OCI-LY3 (cell line): Measurements from ENCODE around the gene PLEKHA8.

Experiments used
- H2AFZ ChIP-seq: fragments of 200-600, 300-600 bp; shearing (Covaris generic); 2 replicates; pipeline ENCODE4 v1.6.0; 2014; ENCODE audit warnings: antibody characterized with exemption, low read depth, low read length
- H3K27ac ChIP-seq: fragments of 200-600, 300-600 bp; sonication (generic); 2 replicates; pipeline ENCODE4 v1.5.1; 2014; ENCODE audit warnings: mild to moderate bottlenecking, low read length, moderate library complexity, mixed read lengths
- H3K27me3 ChIP-seq: fragments of 200-600, 300-600 bp; sonication (generic); 2 replicates; pipeline ENCODE4 v1.6.1; 2014; ENCODE audit warnings: low read depth, low read length, mixed read lengths
- H3K36me3 ChIP-seq: fragments of 200-600, 300-600 bp; sonication (generic); replicated peaks from 2 replicates; pipeline ENCODE3; 2014; ENCODE audit warnings: low read depth, low read length, mixed read lengths
- H3K4me1 ChIP-seq: fragments of 300-600, 200-600 bp; sonication (generic); 2 replicates; pipeline ENCODE4 v1.6.1; 2014; ENCODE audit warnings: low read length, mixed read lengths
- H3K4me2 ChIP-seq: fragments of 200-600, 300-600 bp; sonication (generic); 2 replicates; pipeline ENCODE4 v1.6.1; 2014; ENCODE audit warnings: low read length, mixed read lengths
- H3K4me3 ChIP-seq: fragments of 300-600, 200-600 bp; sonication (generic); 2 replicates; pipeline ENCODE4 v1.5.1; 2014; ENCODE audit warnings: antibody characterized with exemption, mild to moderate bottlenecking, low read length, moderate library complexity
- H3K79me2 ChIP-seq: fragments of 300-600, 200-600 bp; shearing (Covaris generic); 2 replicates; pipeline ENCODE4 v1.6.1; 2014; ENCODE audit warnings: mild to moderate bottlenecking, low read length, mixed read lengths
- H3K9ac ChIP-seq: fragments of 300-600, 200-600 bp; shearing (Covaris generic); 2 replicates; pipeline ENCODE4 v1.6.0; 2014; ENCODE audit warnings: mild to moderate bottlenecking, low read length, moderate library complexity
- H3K9me3 ChIP-seq: fragments of 200-600, 300-600 bp; shearing (Covaris generic); 2 replicates; pipeline ENCODE4 v1.6.1; 2014; ENCODE audit warnings: low read length, mixed read lengths; ENCODE audit not compliant: insufficient read depth
- H4K20me1 ChIP-seq: fragments of 200-600, 300-600 bp; sonication (generic); 2 replicates; pipeline ENCODE4 v1.6.1; 2016; ENCODE audit warnings: low read length, mixed read lengths; ENCODE audit not compliant: insufficient read depth
- EZH2phosphoT487 ChIP-seq: fragments of 200-600 bp; shearing (Covaris generic); IDR thresholded peaks from 2 replicates; pipeline ENCODE4 v1.6.1; 2018; ENCODE audit warnings: antibody characterized with exemption, mixed run types, low read depth
- TF ChIP-seq, protein P1 (sequence below): fragments of 200-600, 300-600 bp; sonication (generic); IDR thresholded peaks from 2 replicates; pipeline ENCODE4 v1.5.1; 2014; ENCODE audit warnings: antibody characterized with exemption, low read length, low read depth

Gene PLEKHA8

DNA sequence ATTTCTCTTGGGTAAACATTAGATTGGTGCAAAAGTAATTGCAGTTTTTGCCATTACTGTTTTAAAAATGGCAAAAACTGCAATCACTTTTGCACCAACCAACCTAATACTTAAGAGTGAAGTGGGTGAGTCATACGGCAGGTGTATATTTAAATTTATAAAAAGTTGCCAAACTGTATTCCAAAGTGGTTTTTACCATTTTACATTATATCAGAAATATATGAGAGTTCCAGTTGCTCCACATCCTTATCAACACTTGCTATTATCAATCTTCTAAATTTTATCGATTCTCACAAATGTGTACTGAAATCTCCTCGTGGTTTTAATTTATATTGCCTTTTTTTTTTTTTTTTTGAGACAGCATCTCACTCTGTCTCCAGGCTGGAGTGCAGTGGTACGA is 35.1 kb upstream of the PLEKHA8 start:
- Histone ChIP-seq H2AFZ (no peak overlapping the region), H3K27me3 (no peaks in the 10 kb centered on the region), H3K27ac (no peak overlapping the region), H3K79me2 (peaks cover 3% of the 10 kb centered on the region; the same call in 1 of the 2 replicates), H3K4me2 (no peak overlapping the region), H3K9me3 (peaks cover 8% of the 10 kb centered on the region), H3K36me3 (no peaks in the 10 kb centered on the region), H4K20me1 (no peaks in the 10 kb centered on the region), H3K4me1 (peaks cover 9% of the 10 kb centered on the region), H3K4me3 (no peak overlapping the region), H3K9ac (no peak overlapping the region)
- TF ChIP-seq EZH2phosphoT487: no peak
- TF ChIP-seq, protein P1, sequence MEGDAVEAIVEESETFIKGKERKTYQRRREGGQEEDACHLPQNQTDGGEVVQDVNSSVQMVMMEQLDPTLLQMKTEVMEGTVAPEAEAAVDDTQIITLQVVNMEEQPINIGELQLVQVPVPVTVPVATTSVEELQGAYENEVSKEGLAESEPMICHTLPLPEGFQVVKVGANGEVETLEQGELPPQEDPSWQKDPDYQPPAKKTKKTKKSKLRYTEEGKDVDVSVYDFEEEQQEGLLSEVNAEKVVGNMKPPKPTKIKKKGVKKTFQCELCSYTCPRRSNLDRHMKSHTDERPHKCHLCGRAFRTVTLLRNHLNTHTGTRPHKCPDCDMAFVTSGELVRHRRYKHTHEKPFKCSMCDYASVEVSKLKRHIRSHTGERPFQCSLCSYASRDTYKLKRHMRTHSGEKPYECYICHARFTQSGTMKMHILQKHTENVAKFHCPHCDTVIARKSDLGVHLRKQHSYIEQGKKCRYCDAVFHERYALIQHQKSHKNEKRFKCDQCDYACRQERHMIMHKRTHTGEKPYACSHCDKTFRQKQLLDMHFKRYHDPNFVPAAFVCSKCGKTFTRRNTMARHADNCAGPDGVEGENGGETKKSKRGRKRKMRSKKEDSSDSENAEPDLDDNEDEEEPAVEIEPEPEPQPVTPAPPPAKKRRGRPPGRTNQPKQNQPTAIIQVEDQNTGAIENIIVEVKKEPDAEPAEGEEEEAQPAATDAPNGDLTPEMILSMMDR: no peak

GRCh38 chr7:29995652-29996051 is 32.6 kb upstream of the PLEKHA8 start:
- H3K27me3 ChIP-seq: no peaks in the 10 kb centered on the region
- H3K79me2 ChIP-seq: no peaks in the 10 kb centered on the region
- no peaks in the 10 kb centered on the region for H4K20me1 ChIP-seq
- no peak overlapping the region for H3K9ac ChIP-seq
- H3K9me3 ChIP-seq: peaks cover 8% of the 10 kb centered on the region
- no peaks in the 10 kb centered on the region for H3K4me1 ChIP-seq
- H3K4me2 ChIP-seq: no peak overlapping the region
- no peaks in the 10 kb centered on the region for H3K36me3 ChIP-seq
- H3K27ac ChIP-seq: no peak overlapping the region
- H2AFZ ChIP-seq: no peak overlapping the region
- TF ChIP-seq, protein P1: no peak
- TF ChIP-seq EZH2phosphoT487: no peak
- no peak overlapping the region for H3K4me3 ChIP-seq

GRCh38 chr7:29996321-29996720 is 31.9 kb upstream of the PLEKHA8 start:
- Histone ChIP-seq H3K4me2 (no peak overlapping the region), H3K27ac (no peak overlapping the region), H3K27me3 (no peaks in the 10 kb centered on the region), H4K20me1 (no peaks in the 10 kb centered on the region), H3K79me2 (no peaks in the 10 kb centered on the region), H3K36me3 (no peaks in the 10 kb centered on the region), H3K9ac (no peak overlapping the region), H3K9me3 (peaks cover 8% of the 10 kb centered on the region), H2AFZ (no peak overlapping the region), H3K4me3 (no peak overlapping the region), H3K4me1 (no peaks in the 10 kb centered on the region)
- TF ChIP-seq, protein P1: no peak
- TF ChIP-seq EZH2phosphoT487: no peak

- Histone ChIP-seq H3K9ac (no peak overlapping the region), H2AFZ (no peak overlapping the region), H3K79me2 (no peaks in the 10 kb centered on the region), H3K4me3 (no peak overlapping the region), H3K36me3 (no peaks in the 10 kb centered on the region), H3K9me3 (peaks cover 8% of the 10 kb centered on the region), H3K4me1 (no peaks in the 10 kb centered on the region), H3K27ac (no peak overlapping the region), H4K20me1 (no peaks in the 10 kb centered on the region), H3K4me2 (no peak overlapping the region), H3K27me3 (no peaks in the 10 kb centered on the region)
- TF ChIP-seq EZH2phosphoT487: no peak
- TF ChIP-seq, protein P1: no peak
Measured at GRCh38 chr7:29998489-29998888, 29.7 kb upstream of the PLEKHA8 start.
